Activated naive CD4-positive, alpha-beta T cell treated with anti-CD3 and anti-CD28 coated beads, Interleukin-2, amount 10 ng/mL, durations not matched to agents 7 days and 5 days (primary cell): Measurements from ENCODE around the gene EZH1.
"Not testable (repeated sequence)": the region's sequence is repeated elsewhere in the genome, so short reads cannot be mapped to it uniquely, and the experiment has no call there.

Experiments used
- CTCF ChIA-PET: fragments of 350-600 bp; sonication (Branson Sonifier 250); formaldehyde crosslinking; loops from one replicate; lab custom pipeline; 2021; ENCODE audit warnings: antibody characterized with exemption; lab: Charles Lee
- DNase-seq: peaks from one replicate; pipeline ENCODE4 v3.0.0-alpha.2; 2020
- H3K27ac Mint-ChIP-seq: one replicate; pipeline ENCODE4 v1.8.0; 2021; ENCODE audit warnings: mild to moderate bottlenecking, moderate library complexity, mixed read lengths
- H3K27me3 Mint-ChIP-seq: one replicate; pipeline ENCODE4 v1.8.0; 2021; ENCODE audit warnings: mild to moderate bottlenecking, mixed read lengths
- H3K36me3 Mint-ChIP-seq: one replicate; pipeline ENCODE4 v1.8.0; 2021; ENCODE audit warnings: mixed read lengths
- H3K4me1 Mint-ChIP-seq: one replicate; pipeline ENCODE4 v1.8.0; 2021; ENCODE audit warnings: mixed read lengths
- H3K4me3 Mint-ChIP-seq: one replicate; pipeline ENCODE4 v1.8.0; 2021; ENCODE audit warnings: mild to moderate bottlenecking, moderate library complexity, mixed read lengths
- H3K9me3 Mint-ChIP-seq: one replicate; pipeline ENCODE4 v1.8.0; 2021; ENCODE audit warnings: mixed read lengths

The EZH1 gene

GRCh38 chr17:42672038-42672437 is 72.8 kb downstream of the EZH1 start:
- no peak overlapping the region for H3K4me3 Mint-ChIP-seq
- H3K36me3 Mint-ChIP-seq = peaks cover 4% of the 10 kb centered on the region
- H3K27me3 Mint-ChIP-seq = peaks cover 97% of the 10 kb centered on the region
- no peak overlapping the region for H3K27ac Mint-ChIP-seq
- peaks cover 35% of the 10 kb centered on the region for H3K4me1 Mint-ChIP-seq
- DNase-seq = no peak
- no peaks in the 10 kb centered on the region for H3K9me3 Mint-ChIP-seq
- CTCF ChIA-PET = interaction anchor here (1.1 to 6.6 kb wide), 3 partner anchors 8 to 94 kb away, joined by 3 to 33 read pairs (median 3); partner anchors contain the start of gene CCR10

GRCh38 chr17:42670789-42671657 is 73.8 kb downstream of the EZH1 start:
- H3K27me3 Mint-ChIP-seq = peaks cover 88% of the 10 kb centered on the region
- CTCF ChIA-PET = interaction anchor here (0.7 to 6.6 kb wide), 4 partner anchors 9 to 93 kb away, joined by 3 to 33 read pairs (median 3); partner anchors contain the start of genes CCR10 and PSMC3IP

DNA sequence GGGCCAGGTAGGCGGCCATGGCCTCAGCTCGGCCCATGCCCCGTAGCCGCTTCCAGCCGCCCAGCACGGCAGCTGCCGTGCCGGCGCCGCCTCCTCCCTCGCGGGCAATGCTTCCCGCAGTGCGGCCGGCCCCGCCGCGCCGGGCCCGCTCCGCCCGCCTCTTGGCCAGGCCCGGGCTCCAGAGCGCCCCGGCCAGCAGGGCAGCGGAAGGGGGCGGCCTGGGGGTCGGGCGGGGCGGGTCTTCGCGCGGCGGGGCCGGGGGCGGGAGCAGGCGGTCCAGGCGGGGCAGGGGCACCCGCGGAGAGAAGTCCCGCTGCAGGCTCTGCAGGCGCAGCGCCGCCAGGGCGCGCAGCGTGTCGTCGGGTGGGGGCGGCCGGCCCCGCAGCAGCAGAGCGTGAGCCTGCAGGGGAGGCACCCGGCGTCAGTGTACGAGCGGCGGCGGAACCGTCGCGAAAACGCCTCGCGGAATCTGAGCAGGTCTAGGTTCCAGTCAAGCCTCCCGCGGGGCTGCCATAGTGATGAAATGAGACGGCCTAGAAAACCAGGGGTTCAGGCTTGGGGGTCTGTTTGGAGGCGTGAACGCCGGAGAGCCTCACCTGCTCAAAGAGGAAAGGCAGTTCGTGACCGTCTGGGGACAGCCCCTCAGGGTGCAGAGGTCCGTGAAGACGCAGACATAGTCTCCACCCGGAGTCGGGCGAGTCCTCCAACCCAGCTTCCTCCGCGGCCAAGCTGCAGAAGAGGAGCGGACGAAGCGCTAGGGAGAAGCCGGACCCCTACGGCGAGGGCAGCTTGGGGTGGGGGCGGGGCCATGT is 74.7 kb downstream of the EZH1 start:
- peaks cover 79% of the 10 kb centered on the region for H3K27me3 Mint-ChIP-seq
- peaks cover 28% of the 10 kb centered on the region for H3K4me1 Mint-ChIP-seq
- H3K4me3 Mint-ChIP-seq = peak overlapping the region; percentile 67
- H3K9me3 Mint-ChIP-seq = no peaks in the 10 kb centered on the region
- H3K36me3 Mint-ChIP-seq = peaks cover 4% of the 10 kb centered on the region
- CTCF ChIA-PET = interaction anchor here (0.7 to 6.6 kb wide), 2 partner anchors 10 to 92 kb away, joined by 3 to 33 read pairs; partner anchors contain the start of genes CCR10 and PSMC3IP
- DNase-seq = peak; percentile 64
- no peak overlapping the region for H3K27ac Mint-ChIP-seq

More at GRCh38 chr17:42670789-42671657, 73.8 kb downstream of the EZH1 start:
- H3K27ac Mint-ChIP-seq = no peak overlapping the region
- peaks cover 28% of the 10 kb centered on the region for H3K4me1 Mint-ChIP-seq
- H3K4me3 Mint-ChIP-seq = peak overlapping the region; percentile 67
- H3K36me3 Mint-ChIP-seq = peaks cover 4% of the 10 kb centered on the region
- DNase-seq = no peak
- no peaks in the 10 kb centered on the region for H3K9me3 Mint-ChIP-seq

- DNase-seq = no peak
- peaks cover 74% of the 10 kb centered on the region for H3K27me3 Mint-ChIP-seq
- no peak overlapping the region for H3K27ac Mint-ChIP-seq
- CTCF ChIA-PET = interaction anchor here (6.6 kb wide), 1 partner anchor 10 kb away, joined by 33 read pairs; the partner anchor contains the start of gene CCR10
- H3K9me3 Mint-ChIP-seq = no peaks in the 10 kb centered on the region
- H3K4me1 Mint-ChIP-seq = peaks cover 24% of the 10 kb centered on the region
- H3K36me3 Mint-ChIP-seq = peaks cover 4% of the 10 kb centered on the region
- no peak overlapping the region for H3K4me3 Mint-ChIP-seq
Observed at GRCh38 chr17:42669705-42669976, 75.2 kb downstream of the EZH1 start.

- H3K4me3 Mint-ChIP-seq = no peak overlapping the region
- H3K36me3 Mint-ChIP-seq = peaks cover 4% of the 10 kb centered on the region
- no peaks in the 10 kb centered on the region for H3K9me3 Mint-ChIP-seq
- H3K27me3 Mint-ChIP-seq = peaks cover 51% of the 10 kb centered on the region
- CTCF ChIA-PET = interaction anchor here (1.3 to 6.6 kb wide), 3 partner anchors 12 to 96 kb away, joined by 4 to 33 read pairs (median 4); partner anchors contain the start of gene CCR10
- no peak for DNase-seq
- no peak overlapping the region for H3K27ac Mint-ChIP-seq
- peaks cover 18% of the 10 kb centered on the region for H3K4me1 Mint-ChIP-seq
Observed at GRCh38 chr17:42667088-42667951, 77.5 kb downstream of the EZH1 start.

- DNase-seq, H3K4me3 Mint-ChIP-seq, H3K27ac Mint-ChIP-seq, H3K36me3 Mint-ChIP-seq, H3K9me3 Mint-ChIP-seq: not testable (repeated sequence)
- CTCF ChIA-PET = interaction anchor here (1.3 to 6.6 kb wide), 3 partner anchors 14 to 97 kb away, joined by 4 to 33 read pairs (median 4); partner anchors contain the start of gene CCR10
- peaks cover 39% of the 10 kb centered on the region for H3K27me3 Mint-ChIP-seq
- peaks cover 12% of the 10 kb centered on the region for H3K4me1 Mint-ChIP-seq
Observed at GRCh38 chr17:42666126-42666525, 78.7 kb downstream of the EZH1 start.

DNA sequence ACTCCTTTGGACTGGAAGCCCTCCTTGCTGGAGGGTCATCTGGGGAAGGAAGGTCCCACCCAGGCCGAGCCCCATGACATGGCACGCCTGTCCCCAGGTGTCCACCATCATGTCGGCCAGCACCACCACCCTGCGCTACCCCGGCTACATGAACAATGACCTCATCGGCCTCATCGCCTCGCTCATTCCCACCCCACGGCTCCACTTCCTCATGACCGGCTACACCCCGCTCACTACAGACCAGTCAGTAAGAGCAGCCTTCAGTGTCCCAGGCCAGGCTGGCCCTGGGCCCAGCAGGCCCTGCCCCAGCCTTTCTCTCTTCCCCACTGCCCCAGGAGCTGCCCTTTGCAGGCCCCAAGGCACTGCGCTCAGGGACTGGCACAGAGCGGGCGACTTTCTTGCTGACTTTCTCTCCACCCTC is 79.2 kb downstream of the EZH1 start:
- H3K9me3 Mint-ChIP-seq = no peaks in the 10 kb centered on the region
- peaks cover 33% of the 10 kb centered on the region for H3K27me3 Mint-ChIP-seq
- peaks cover 6% of the 10 kb centered on the region for H3K4me1 Mint-ChIP-seq
- no peak for DNase-seq
- CTCF ChIA-PET = interaction anchor here (0.6 to 1.6 kb wide), 2 partner anchors 10 to 87 kb away, joined by 3 to 4 read pairs; no protein-coding TSS in a partner anchor
- H3K36me3 Mint-ChIP-seq = peaks cover 2% of the 10 kb centered on the region
- no peak overlapping the region for H3K4me3 Mint-ChIP-seq
- no peak overlapping the region for H3K27ac Mint-ChIP-seq

DNA sequence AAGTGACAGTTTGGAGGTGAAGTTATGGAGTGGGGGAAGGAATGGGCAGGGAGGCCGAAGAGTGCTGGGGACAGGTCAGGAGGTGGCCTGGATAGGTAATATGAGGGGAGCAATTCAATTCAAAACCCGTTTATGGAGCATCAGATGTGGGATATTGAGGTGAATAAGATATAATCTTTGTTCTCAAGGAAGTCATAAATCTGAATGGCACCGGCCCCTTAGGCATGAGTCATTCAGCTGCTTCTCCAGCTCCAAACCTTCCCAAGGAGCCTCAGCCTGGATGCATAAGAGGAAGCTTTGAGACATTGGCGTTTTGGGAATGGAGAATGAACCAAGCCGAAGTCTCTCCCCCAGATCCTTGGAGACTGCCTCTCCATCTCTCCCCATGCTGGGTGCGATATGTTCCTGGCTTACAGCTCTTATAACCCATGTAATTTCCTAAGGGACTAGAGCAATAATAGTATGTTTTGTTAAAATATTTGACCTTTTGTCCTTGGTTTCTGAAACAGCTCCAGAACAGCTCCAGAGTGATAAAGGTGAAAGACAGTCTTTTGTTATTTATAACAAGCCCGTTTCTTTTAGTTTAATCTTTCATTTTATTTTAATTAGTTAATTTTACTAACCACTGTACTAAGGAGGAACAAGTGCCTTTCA is 84.0 kb downstream of the EZH1 start:
- no peak overlapping the region for H3K27ac Mint-ChIP-seq
- H3K4me3 Mint-ChIP-seq = no peak overlapping the region
- no peaks in the 10 kb centered on the region for H3K36me3 Mint-ChIP-seq
- H3K27me3 Mint-ChIP-seq = peaks cover 13% of the 10 kb centered on the region
- no peak for DNase-seq
- peaks cover 15% of the 10 kb centered on the region for H3K4me1 Mint-ChIP-seq
- H3K9me3 Mint-ChIP-seq = no peaks in the 10 kb centered on the region
- CTCF ChIA-PET = no interaction called here

- not testable (repeated sequence) for H3K9me3 Mint-ChIP-seq, DNase-seq, H3K27ac Mint-ChIP-seq, H3K36me3 Mint-ChIP-seq
- Mint-ChIP-seq H3K27me3 (peaks cover 19% of the 10 kb centered on the region), H3K4me3 (peak overlapping the region; percentile 80), H3K4me1 (peaks cover 15% of the 10 kb centered on the region)
- CTCF ChIA-PET = interaction anchor here (1.6 kb wide), 1 partner anchor 18 kb away, joined by 3 read pairs; no protein-coding TSS in a partner anchor
Observed at GRCh38 chr17:42659932-42660274, 84.9 kb downstream of the EZH1 start.

DNA sequence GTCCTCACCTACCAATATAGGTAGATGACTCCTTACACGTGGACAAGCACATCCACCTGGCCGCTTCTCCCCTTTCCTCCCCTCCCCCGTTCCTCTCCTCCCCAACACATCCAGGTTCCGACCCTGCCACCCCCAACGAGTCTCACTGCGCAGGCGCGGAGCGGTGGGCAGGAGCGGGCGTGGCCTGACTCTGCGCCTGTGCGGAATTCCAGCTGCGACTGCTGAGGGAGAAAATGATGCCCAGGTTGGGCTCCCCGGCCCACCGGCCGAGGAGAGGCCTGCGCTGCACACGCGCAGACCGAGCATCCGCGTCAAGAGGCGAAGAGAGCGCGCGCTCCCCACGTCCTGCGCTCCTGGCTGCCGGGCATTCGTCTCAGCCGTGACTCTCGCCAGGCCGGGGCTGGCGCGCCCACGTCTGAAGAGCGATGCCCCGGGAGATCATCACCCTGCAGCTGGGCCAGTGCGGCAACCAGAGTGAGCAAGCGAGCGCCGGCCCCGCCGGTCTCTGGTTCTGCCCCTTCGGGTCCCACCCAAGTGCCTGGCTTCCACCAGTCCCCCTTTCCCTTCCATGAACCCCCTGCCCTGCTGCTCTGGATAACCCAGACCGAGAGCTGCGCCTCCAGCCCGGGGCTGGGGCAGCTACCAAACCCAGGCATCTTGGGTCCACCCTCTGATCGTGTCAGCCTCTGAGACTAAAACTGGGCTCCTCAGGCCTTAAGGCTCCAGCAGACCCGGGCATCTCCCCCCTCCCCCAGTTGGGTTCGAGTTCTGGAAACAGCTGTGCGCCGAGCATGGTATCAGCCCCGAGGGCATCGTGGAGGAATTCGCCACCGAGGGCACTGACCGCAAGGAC is 85.5 kb downstream of the EZH1 start, which contains the start of gene TUBG2:
TUBG2 (plus strand) TSS at position 206 of the 853 bp plus-strand sequence; CDS start at position 426, 220 bp downstream.
- CTCF ChIA-PET = interaction anchor here (1.1 to 1.6 kb wide), 2 partner anchors 18 to 21 kb away, joined by 3 read pairs; no protein-coding TSS in a partner anchor
- H3K27me3 Mint-ChIP-seq = peaks cover 25% of the 10 kb centered on the region
- H3K27ac Mint-ChIP-seq = peak within 1 kb of the TSS; percentile 26
- H3K36me3 Mint-ChIP-seq = no peaks in the 10 kb centered on the region
- DNase-seq = peak; percentile 77
- H3K4me3 Mint-ChIP-seq = peak within 1 kb of the TSS; percentile 80
- H3K4me1 Mint-ChIP-seq = peaks cover 15% of the 10 kb centered on the region
- no peaks in the 10 kb centered on the region for H3K9me3 Mint-ChIP-seq

- peak overlapping the region; percentile 80 for H3K4me3 Mint-ChIP-seq
- no peak overlapping the region for H3K27ac Mint-ChIP-seq
- H3K27me3 Mint-ChIP-seq = peaks cover 38% of the 10 kb centered on the region
- CTCF ChIA-PET = interaction anchor here (1.1 kb wide), 1 partner anchor 23 kb away, joined by 3 read pairs; no protein-coding TSS in a partner anchor
- H3K4me1 Mint-ChIP-seq = peaks cover 15% of the 10 kb centered on the region
- H3K9me3 Mint-ChIP-seq = no peaks in the 10 kb centered on the region
- DNase-seq = no peak
- no peaks in the 10 kb centered on the region for H3K36me3 Mint-ChIP-seq
Observed at GRCh38 chr17:42657824-42658588, 86.8 kb downstream of the EZH1 start.
